ENCODE data around the gene NPAS2.

- TF ChIP-seq CTCF (IDR thresholded peaks at IDR 0.05; ENCODE audit: extremely low read depth in 1 of 2, insufficient read depth in 1 of 2, low read depth in 1 of 2, low read length in 2 of 2): no peak
- TF ChIP-seq POLR2AphosphoS5 (IDR thresholded peaks at IDR 0.05; ENCODE audit: insufficient read depth, low read depth, low read length): no peak
- TF ChIP-seq EZH2 (IDR thresholded peaks at IDR 0.05; ENCODE audit: borderline replicate concordance, low read depth, low read length, severe bottlenecking): no peak
- TF ChIP-seq FOS (IDR thresholded peaks at IDR 0.05; ENCODE audit: borderline replicate concordance, insufficient read depth, low read length): no peak
- TF ChIP-seq POLR2A (IDR thresholded peaks at IDR 0.05; ENCODE audit: low read depth, low read length): no peak
- TF ChIP-seq GATA2 (IDR thresholded peaks at IDR 0.05; ENCODE audit: insufficient read depth, insufficient read length, low read depth, low read length): no peak
- no peak for TF ChIP-seq MYC (IDR thresholded peaks at IDR 0.05; ENCODE audit: low read depth, low read length)
Measured at GRCh38 chr2:100859902-100860301, 40.0 kb downstream of the NPAS2 start.
